Measurements from ENCODE around the gene PTPN23.

GRCh38 chr3:47394140-47394870 lies 13.5 kb downstream of the PTPN23 start:
- TF ChIP-seq EZH2phosphoT487 (IDR thresholded peaks at IDR 0.05; ENCODE audit: low read depth, severe bottlenecking, unreplicated experiment) (no peak), EZH2 (IDR thresholded peaks at IDR 0.05; ENCODE audit: borderline replicate concordance) (no peak), CTCF (IDR thresholded peaks at IDR 0.05; ENCODE audit: poor library complexity) (no peak)
